ENCODE data around the gene COL9A2. TPM values are rescaled to one million over a fixed set of nuclear protein-coding genes. Genes with fewer than 3 reads are reported as not detected.

COL9A2 gene
- total RNA-seq, 1 donor from 2014 or later = 3.8 TPM

GRCh38 chr1:40301066-40301465, 16.0 kb downstream of the COL9A2 start:
- no peak for ATAC-seq
- H3K4me3 ChIP-seq = no peak overlapping the region
- no peaks in the 10 kb centered on the region for H3K27me3 ChIP-seq
- intact Hi-C loops (cut with DNase I) = no loop called here
- TF ChIP-seq CTCF (IDR thresholded peaks at IDR 0.05) = no peak
- no peaks in the 10 kb centered on the region for H3K36me3 ChIP-seq
- H3K9me3 ChIP-seq = no peaks in the 10 kb centered on the region
- H3K27ac ChIP-seq = no peak overlapping the region
- DNase-seq = no peak
- no peaks in the 10 kb centered on the region for H3K4me1 ChIP-seq

DNA sequence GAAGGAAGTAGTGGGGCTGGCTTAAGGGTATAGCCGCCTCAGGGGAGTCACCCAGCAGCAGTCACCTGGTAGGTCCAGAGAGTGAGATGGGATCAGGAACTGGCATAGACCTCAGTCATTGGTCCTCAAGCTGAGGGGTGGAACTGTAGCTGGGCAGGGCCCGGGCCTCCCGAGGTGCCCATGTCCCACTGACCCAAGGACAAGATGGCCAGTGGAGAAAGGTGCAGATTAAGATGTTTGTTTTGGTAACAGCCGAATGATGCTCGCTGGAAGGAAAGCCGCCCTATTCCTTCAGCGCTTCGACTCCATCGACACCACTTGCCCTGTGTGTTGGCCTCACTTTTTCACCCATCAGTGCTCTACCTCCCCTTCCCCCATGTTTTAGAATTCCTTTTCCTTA, 16.4 kb downstream of the COL9A2 start:
- Histone ChIP-seq H3K27me3 (no peaks in the 10 kb centered on the region), H3K36me3 (no peaks in the 10 kb centered on the region), H3K9me3 (no peaks in the 10 kb centered on the region), H3K4me1 (no peaks in the 10 kb centered on the region), H3K4me3 (no peak overlapping the region), H3K27ac (no peak overlapping the region)
- ATAC-seq = no peak
- intact Hi-C loops (cut with DNase I) = no loop called here
- no peak for TF ChIP-seq CTCF (IDR thresholded peaks at IDR 0.05)
- no peak for DNase-seq

DNA sequence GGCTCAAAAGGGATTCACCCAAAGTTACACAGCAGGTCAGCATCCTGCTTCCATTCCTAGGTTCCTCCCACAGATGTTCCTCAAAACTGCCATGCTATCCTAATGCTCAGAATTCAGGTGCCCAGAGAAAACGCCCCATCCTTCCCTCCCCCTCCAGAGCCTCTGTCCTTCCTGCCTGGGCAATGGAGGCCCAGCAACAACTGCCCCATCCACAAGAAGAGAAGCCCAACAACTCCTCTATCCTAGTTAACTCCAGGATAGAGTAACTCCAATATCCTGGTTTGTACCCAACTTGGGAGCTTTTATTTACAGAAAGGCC, 16.9 kb downstream of the COL9A2 start:
- no peak for TF ChIP-seq CTCF (IDR thresholded peaks at IDR 0.05)
- no peak for DNase-seq

DNA sequence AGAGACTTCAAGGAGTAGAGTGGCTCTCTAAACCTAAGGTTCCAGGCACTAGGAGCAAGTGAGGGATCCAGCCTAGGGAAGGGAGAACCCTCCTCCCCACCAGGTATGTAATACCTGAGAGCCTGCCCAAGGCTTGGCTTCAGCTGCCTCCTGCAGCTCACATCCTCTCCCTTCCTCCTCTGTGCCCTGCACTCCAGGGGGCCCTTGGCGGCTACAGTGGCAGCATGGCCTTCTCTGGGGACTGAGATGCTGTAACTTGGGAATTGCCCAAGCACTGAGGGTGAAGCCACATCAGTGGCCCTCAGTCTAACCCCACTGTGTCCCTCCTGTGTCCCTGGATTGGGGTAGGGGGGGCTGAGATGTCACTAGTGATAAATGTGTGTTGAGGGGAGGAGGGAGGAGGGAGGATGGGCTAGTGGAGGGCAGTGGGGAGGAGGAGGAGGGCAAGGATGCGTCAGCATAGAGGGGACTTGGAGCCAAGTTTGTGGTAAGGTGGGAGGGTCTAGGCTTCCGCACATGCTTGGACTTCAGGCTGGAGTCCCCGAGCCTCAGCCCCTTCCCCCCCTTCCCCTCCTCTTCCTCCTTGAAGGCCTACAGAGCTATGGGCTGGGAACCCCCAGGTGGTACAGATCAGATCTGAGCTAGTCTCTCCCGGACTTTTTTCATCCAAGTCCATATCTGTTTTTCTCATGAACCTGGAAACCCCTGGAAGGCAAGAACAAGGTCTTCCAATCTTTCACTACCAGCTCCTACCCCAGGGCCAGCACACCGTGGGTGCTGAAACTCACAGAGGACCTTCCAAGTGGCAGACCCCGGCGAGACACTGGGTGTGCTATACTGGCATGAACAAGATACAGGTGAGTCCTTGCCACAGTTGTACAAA, 17.5 kb downstream of the COL9A2 start:
- DNase-seq (no peak), ATAC-seq (no peak)
- no peaks in the 10 kb centered on the region for H3K9me3 ChIP-seq
- no peak for TF ChIP-seq CTCF (IDR thresholded peaks at IDR 0.05)
- H3K4me3 ChIP-seq = no peak overlapping the region
- no peaks in the 10 kb centered on the region for H3K4me1 ChIP-seq
- intact Hi-C loops (cut with DNase I) = no loop called here
- H3K27ac ChIP-seq = no peak overlapping the region
- H3K36me3 ChIP-seq = peaks cover under 1% of the 10 kb centered on the region
- H3K27me3 ChIP-seq = no peaks in the 10 kb centered on the region

More for the DNA sequence above, 16.9 kb downstream of the COL9A2 start:
- Histone ChIP-seq H3K36me3 (no peaks in the 10 kb centered on the region), H3K4me1 (no peaks in the 10 kb centered on the region), H3K9me3 (no peaks in the 10 kb centered on the region), H3K27ac (no peak overlapping the region), H3K4me3 (no peak overlapping the region), H3K27me3 (no peaks in the 10 kb centered on the region)
- intact Hi-C loops (cut with DNase I) = no loop called here
- ATAC-seq = no peak

GRCh38 chr1:40291293-40291692, 25.8 kb downstream of the COL9A2 start:
- intact Hi-C loops (cut with DNase I) = no loop called here
- Histone ChIP-seq H3K9me3 (no peaks in the 10 kb centered on the region), H3K4me1 (no peaks in the 10 kb centered on the region), H3K36me3 (peaks cover 77% of the 10 kb centered on the region), H3K27me3 (no peaks in the 10 kb centered on the region), H3K27ac (no peak overlapping the region), H3K4me3 (no peak overlapping the region)
- no peak for TF ChIP-seq CTCF (IDR thresholded peaks at IDR 0.05)
- no peak for DNase-seq
- no peak for ATAC-seq

All from upper lobe of right lung (tissue), 1 donor.